Erythroblast (primary cell): Measurements from ENCODE around the gene GABPB1.

Experiments used
- GATA1 ChIP-seq: IDR thresholded peaks from 2 replicates; pipeline ENCODE4 v1.6.1; 2011; ENCODE audit warnings: low read depth, mild to moderate bottlenecking, control low read depth, low read length, moderate library complexity
- POLR2A ChIP-seq: IDR thresholded peaks from 2 replicates; pipeline ENCODE4 v1.6.1; 2011; ENCODE audit warnings: mild to moderate bottlenecking, low read length

DNA sequence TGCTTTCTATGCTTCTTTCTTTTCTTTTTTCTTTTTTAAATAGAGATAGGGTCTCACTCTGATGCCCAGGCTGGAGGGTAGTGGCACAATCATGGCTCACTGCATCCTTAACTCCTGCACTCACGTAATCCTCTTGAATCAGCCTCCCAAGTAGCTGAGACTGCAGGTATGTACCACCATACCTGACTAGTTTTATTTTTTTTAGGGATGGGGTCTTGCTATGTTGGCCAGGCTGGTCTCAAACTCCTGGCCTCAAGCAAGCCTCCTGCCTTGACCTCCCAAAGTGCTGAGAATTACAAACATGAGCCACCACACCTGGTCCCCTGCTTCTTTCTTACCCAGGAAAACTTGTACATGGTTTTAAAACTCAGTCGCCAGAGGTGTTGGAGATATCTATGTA, 65.2 kb downstream of the GABPB1 start:
- no peak for TF ChIP-seq POLR2A
- no peak for TF ChIP-seq GATA1
